Keratinocyte (primary cell): ENCODE results near the gene EFCAB12. TPM values are rescaled to one million over a fixed set of nuclear protein-coding genes. Genes with fewer than 3 reads are reported as not detected.

ENCODE experiments used
- DNase-seq: peaks from one replicate; pipeline ENCODE4 v3.0.0-alpha.2; 2011; ENCODE audit warnings: low read depth, missing footprints, low spot score
- FAIRE-seq: peaks from 2 replicates; lab custom pipeline; 2011; peaks lifted over from hg19 to GRCh38; lab: Jason Lieb, UNC
- H2AFZ ChIP-seq: 2 replicates; pipeline ENCODE4 v1.6.0; 2012; ENCODE audit warnings: low read length, control low read depth, inconsistent platforms; ENCODE audit not compliant: control insufficient read depth
- H3K27ac ChIP-seq: 2 replicates; pipeline ENCODE4 v1.5.1; 2011; ENCODE audit warnings: low read length; ENCODE audit not compliant: control insufficient read depth, insufficient read depth
- H3K27me3 ChIP-seq: 3 replicates; pipeline ENCODE4 v1.6.0; 2011; ENCODE audit warnings: low read length; ENCODE audit not compliant: control insufficient read depth, insufficient read depth; ENCODE audit errors: extremely low read depth
- H3K36me3 ChIP-seq, 2 experiments: 2 replicates in 1 of 2; 3 replicates in 1 of 2; pipeline ENCODE4 v1.5.1; 2011; ENCODE audit warnings: low read length in 2 of 2, mild to moderate bottlenecking in 1 of 2; ENCODE audit not compliant: control insufficient read depth in 2 of 2, insufficient read depth in 2 of 2; ENCODE audit errors: extremely low read depth in 1 of 2
- H3K4me1 ChIP-seq: 3 replicates; pipeline ENCODE4 v1.5.1; 2011; ENCODE audit warnings: low read length; ENCODE audit not compliant: control insufficient read depth, insufficient read depth; ENCODE audit errors: extremely low read depth
- H3K4me2 ChIP-seq: 3 replicates; pipeline ENCODE4 v1.6.0; 2011; ENCODE audit warnings: low read depth, low read length; ENCODE audit not compliant: control insufficient read depth, insufficient read depth; ENCODE audit errors: extremely low read depth
- H3K4me3 ChIP-seq, 3 experiments: fragments of 200-600 bp in 1 of 3; sonication (generic) in 1 of 3; 2 replicates in 2 of 3; 3 replicates in 1 of 3; pipeline ENCODE4 v1.5.1; 2011 to 2016; ENCODE audit warnings: low read length in 3 of 3, mild to moderate bottlenecking in 3 of 3, control low read depth in 2 of 3, inconsistent platforms in 1 of 3, low read depth in 1 of 3, mixed read lengths in 1 of 3, mixed run types in 1 of 3, moderate library complexity in 1 of 3; ENCODE audit not compliant: control insufficient read depth in 2 of 3, insufficient read depth in 2 of 3; ENCODE audit errors: extremely low read depth in 1 of 3
- H3K79me2 ChIP-seq: 2 replicates; pipeline ENCODE4 v1.6.0; 2012; ENCODE audit warnings: low read length; ENCODE audit not compliant: control insufficient read depth, insufficient read depth
- H3K9ac ChIP-seq: 3 replicates; pipeline ENCODE4 v1.6.0; 2011; ENCODE audit warnings: low read length; ENCODE audit not compliant: control insufficient read depth, insufficient read depth; ENCODE audit errors: extremely low read depth
- H3K9me1 ChIP-seq: 3 replicates; pipeline ENCODE4 v1.6.0; 2011; ENCODE audit warnings: low read length; ENCODE audit not compliant: control insufficient read depth, insufficient read depth; ENCODE audit errors: extremely low read depth
- H3K9me3 ChIP-seq: 2 replicates; pipeline ENCODE4 v1.5.1; 2012; ENCODE audit warnings: low read depth, low read length; ENCODE audit not compliant: control insufficient read depth
- H4K20me1 ChIP-seq: 3 replicates; pipeline ENCODE4 v1.6.0; 2011; ENCODE audit warnings: low read length; ENCODE audit not compliant: control insufficient read depth, insufficient read depth; ENCODE audit errors: extremely low read depth
- CTCF ChIP-seq, 3 experiments: IDR thresholded peaks in 1 of 3; conservative IDR thresholded peaks in 1 of 3; optimal IDR thresholded peaks in 1 of 3; 2 replicates in 2 of 3; 3 replicates in 1 of 3; pipeline versions ENCODE3 to v1.5.1; 2011; ENCODE audit warnings: low read length in 3 of 3, mild to moderate bottlenecking in 3 of 3, moderate library complexity in 2 of 3, control low read depth in 1 of 3, inconsistent platforms in 1 of 3; ENCODE audit not compliant: insufficient read depth in 2 of 3; ENCODE audit errors: extremely low read depth in 1 of 3
- EZH2 ChIP-seq: IDR thresholded peaks from one replicate; pipeline ENCODE4 v1.6.1; 2012; ENCODE audit warnings: inconsistent platforms, mild to moderate bottlenecking, low read length, moderate library complexity
- dilution Hi-C: fragments of 300-500 bp; cut with MboI; formaldehyde crosslinking; loops from one replicate; pipeline ENCODE4 v1.7.0; 2020; ENCODE audit warnings: low sequenced_read_pairs; ENCODE audit not compliant: extremely low pct_ligation_motif_present
- polyA plus RNA-seq, 5 experiments: library from polyadenylated mRNA; depleted of rRNA in 3 of 5; stranded (reverse) in 3 of 5; stranded (forward) in 1 of 5; unstranded in 1 of 5; fragments of >200 nt; gene quantifications; 1 replicate in 1 of 5; 2 replicates in 3 of 5; 3 replicates in 1 of 5; pipeline versions ENCODE4 v1.2.1 to v1.2.3, GENCODE V29; 2011 to 2012; ENCODE audit warnings: missing spikeins in 2 of 5, low read depth in 1 of 5, low replicate concordance in 1 of 5

The EFCAB12 gene
- polyA plus RNA-seq, 1 donor (not counting 4 experiments of a cell fraction or from before 2014, with no cell fraction given), result 0.34 TPM

- no peak for DNase-seq
- dilution Hi-C loops, result no loop called here
- Histone ChIP-seq H3K79me2 (no peaks in the 10 kb centered on the region), H3K4me3 (no peak overlapping the region), H4K20me1 (no peaks in the 10 kb centered on the region), H3K4me2 (no peak overlapping the region), H3K27ac (no peak overlapping the region), H3K27me3 (no peaks in the 10 kb centered on the region), H3K9me1 (no peaks in the 10 kb centered on the region), H3K36me3 (no peaks in the 10 kb centered on the region), H3K9ac (no peak overlapping the region), H2AFZ (no peak overlapping the region), H3K9me3 (no peaks in the 10 kb centered on the region), H3K4me1 (peaks cover 4% of the 10 kb centered on the region)
- no peak for TF ChIP-seq CTCF (optimal IDR thresholded peaks at IDR 0.05 in 1 of 3, IDR thresholded peaks at IDR 0.05 in 1 of 3, conservative IDR thresholded peaks at IDR 0.05 in 1 of 3; ENCODE audit: extremely low read depth in 1 of 3, insufficient read depth in 2 of 3, low read length in 3 of 3)
- no peak for TF ChIP-seq EZH2
- no peak for FAIRE-seq
These were observed 10.1 kb downstream of the EFCAB12 start for GRCh38 chr3:129418041-129418973.

- no peaks in the 10 kb centered on the region for H4K20me1 ChIP-seq
- H3K27me3 ChIP-seq, result no peaks in the 10 kb centered on the region
- dilution Hi-C loops, result no loop called here
- no peaks in the 10 kb centered on the region for H3K36me3 ChIP-seq
- no peaks in the 10 kb centered on the region for H3K9me3 ChIP-seq
- H3K27ac ChIP-seq, result no peak overlapping the region
- no peak overlapping the region for H3K4me3 ChIP-seq
- no peak overlapping the region for H3K4me2 ChIP-seq
- no peak overlapping the region for H2AFZ ChIP-seq
- TF ChIP-seq CTCF (optimal IDR thresholded peaks at IDR 0.05 in 1 of 3, IDR thresholded peaks at IDR 0.05 in 1 of 3, conservative IDR thresholded peaks at IDR 0.05 in 1 of 3; ENCODE audit: extremely low read depth in 1 of 3, insufficient read depth in 2 of 3, low read length in 3 of 3) (no peak), EZH2 (no peak)
- no peaks in the 10 kb centered on the region for H3K9me1 ChIP-seq
- FAIRE-seq, result no peak
- DNase-seq, result no peak
- no peaks in the 10 kb centered on the region for H3K79me2 ChIP-seq
- H3K9ac ChIP-seq, result no peak overlapping the region
- peaks cover 4% of the 10 kb centered on the region for H3K4me1 ChIP-seq
These were observed 11.1 kb downstream of the EFCAB12 start for GRCh38 chr3:129417326-129417725.
